Lower leg skin (tissue), 3 donors: ENCODE results near the gene ARHGAP30.
"Not testable (repeated sequence)": the region's sequence is repeated elsewhere in the genome, so short reads cannot be mapped to it uniquely, and the experiment has no call there.

ENCODE experiments used
- POLR2A ChIP-seq, 2 donors: fragments of 450-650 bp; IDR thresholded peaks; one replicate each; pipeline ENCODE4 v1.6.1; 2016 to 2017; ENCODE audit warnings: antibody characterized with exemption in 2 of 2, mild to moderate bottlenecking in 1 of 2, moderate library complexity in 1 of 2
- TF ChIP-seq, protein P1 (sequence below), 3 donors: fragments of 450-650 bp; IDR thresholded peaks; one replicate each; pipeline ENCODE4 v1.5.1; 2016; ENCODE audit warnings: antibody characterized with exemption in 3 of 3, mild to moderate bottlenecking in 3 of 3, moderate library complexity in 2 of 3

DNA sequence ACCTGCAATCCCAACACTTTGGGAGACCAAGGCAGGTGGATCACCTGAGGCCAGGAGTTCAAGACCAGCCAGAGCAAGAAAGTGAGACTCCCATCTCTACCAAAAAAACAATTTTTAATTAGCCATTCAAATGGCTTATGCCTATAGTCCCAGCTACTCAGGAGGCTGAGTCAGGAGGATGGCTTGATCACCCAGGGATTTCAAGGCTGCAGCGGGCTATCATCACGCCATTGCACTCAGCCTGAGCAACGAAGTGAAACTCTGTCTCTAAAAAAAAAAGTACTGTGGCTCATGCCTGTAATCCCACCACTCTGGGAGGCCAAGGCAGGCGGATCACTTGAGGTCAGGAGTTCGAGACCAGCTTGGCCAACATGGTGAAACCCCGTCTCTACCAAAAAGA lies 46.3 kb upstream of the ARHGAP30 start:
- TF ChIP-seq, protein P1, sequence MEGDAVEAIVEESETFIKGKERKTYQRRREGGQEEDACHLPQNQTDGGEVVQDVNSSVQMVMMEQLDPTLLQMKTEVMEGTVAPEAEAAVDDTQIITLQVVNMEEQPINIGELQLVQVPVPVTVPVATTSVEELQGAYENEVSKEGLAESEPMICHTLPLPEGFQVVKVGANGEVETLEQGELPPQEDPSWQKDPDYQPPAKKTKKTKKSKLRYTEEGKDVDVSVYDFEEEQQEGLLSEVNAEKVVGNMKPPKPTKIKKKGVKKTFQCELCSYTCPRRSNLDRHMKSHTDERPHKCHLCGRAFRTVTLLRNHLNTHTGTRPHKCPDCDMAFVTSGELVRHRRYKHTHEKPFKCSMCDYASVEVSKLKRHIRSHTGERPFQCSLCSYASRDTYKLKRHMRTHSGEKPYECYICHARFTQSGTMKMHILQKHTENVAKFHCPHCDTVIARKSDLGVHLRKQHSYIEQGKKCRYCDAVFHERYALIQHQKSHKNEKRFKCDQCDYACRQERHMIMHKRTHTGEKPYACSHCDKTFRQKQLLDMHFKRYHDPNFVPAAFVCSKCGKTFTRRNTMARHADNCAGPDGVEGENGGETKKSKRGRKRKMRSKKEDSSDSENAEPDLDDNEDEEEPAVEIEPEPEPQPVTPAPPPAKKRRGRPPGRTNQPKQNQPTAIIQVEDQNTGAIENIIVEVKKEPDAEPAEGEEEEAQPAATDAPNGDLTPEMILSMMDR (IDR thresholded peaks at IDR 0.05): not testable (repeated sequence)
- TF ChIP-seq POLR2A (IDR thresholded peaks at IDR 0.05): not testable (repeated sequence)
